ENCODE measurements around the gene COL18A1. TPM values are rescaled to one million over a fixed set of nuclear protein-coding genes. Genes with fewer than 3 reads are reported as not detected.

Gene COL18A1
- total RNA-seq, 1 donor from 2014 or later: 271 TPM

DNA sequence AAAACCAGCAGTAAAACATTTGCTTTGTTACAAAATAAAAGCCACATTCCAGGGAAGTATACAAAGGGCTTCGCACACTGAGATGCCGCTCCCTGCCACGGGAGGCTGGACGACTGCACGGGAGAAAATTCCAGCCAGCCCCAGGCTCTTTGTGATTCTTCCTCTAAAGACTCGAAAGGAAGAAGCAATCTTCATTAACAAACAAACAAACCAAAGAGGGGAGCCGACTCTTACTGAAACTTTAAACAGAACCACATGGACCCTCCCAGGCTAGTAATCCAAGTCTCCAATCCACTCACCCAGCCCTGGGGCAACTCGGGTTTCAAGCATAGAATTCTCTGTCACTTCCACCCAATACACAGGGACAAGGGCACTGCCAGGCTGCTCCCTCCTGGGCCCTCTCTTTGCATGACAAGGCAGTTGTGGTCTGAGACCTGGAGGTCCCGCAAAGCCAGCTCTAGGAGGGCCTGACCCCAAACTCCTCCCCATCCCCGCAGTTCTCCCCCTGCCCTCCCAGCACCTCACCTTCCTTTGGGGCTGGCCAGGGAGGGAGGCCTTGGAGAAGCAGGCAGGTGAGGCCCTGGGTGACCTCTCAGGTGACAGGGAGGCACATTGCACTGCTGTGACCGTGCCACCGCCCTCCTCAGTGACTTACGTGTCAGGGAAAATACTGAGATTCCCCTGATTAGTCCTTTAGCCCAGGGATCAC lies 26.6 kb upstream of the COL18A1 start:
- Mint-ChIP-seq H3K4me3 (ENCODE audit: low read depth) (no peak overlapping the region), H3K36me3 (ENCODE audit: insufficient read depth) (peaks cover 1% of the 10 kb centered on the region), H3K9me3 (ENCODE audit: low read depth) (no peaks in the 10 kb centered on the region), H3K4me1 (ENCODE audit: low read depth) (peaks cover 18% of the 10 kb centered on the region), H3K27me3 (peaks cover 7% of the 10 kb centered on the region), H3K27ac (peak overlapping the region; percentile 92)
- TF ChIP-seq, protein P1, sequence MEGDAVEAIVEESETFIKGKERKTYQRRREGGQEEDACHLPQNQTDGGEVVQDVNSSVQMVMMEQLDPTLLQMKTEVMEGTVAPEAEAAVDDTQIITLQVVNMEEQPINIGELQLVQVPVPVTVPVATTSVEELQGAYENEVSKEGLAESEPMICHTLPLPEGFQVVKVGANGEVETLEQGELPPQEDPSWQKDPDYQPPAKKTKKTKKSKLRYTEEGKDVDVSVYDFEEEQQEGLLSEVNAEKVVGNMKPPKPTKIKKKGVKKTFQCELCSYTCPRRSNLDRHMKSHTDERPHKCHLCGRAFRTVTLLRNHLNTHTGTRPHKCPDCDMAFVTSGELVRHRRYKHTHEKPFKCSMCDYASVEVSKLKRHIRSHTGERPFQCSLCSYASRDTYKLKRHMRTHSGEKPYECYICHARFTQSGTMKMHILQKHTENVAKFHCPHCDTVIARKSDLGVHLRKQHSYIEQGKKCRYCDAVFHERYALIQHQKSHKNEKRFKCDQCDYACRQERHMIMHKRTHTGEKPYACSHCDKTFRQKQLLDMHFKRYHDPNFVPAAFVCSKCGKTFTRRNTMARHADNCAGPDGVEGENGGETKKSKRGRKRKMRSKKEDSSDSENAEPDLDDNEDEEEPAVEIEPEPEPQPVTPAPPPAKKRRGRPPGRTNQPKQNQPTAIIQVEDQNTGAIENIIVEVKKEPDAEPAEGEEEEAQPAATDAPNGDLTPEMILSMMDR (IDR thresholded peaks at IDR 0.05; ENCODE audit: unreplicated experiment): no peak
- DNase-seq (ENCODE audit: low spot score, unreplicated experiment): no peak

DNA sequence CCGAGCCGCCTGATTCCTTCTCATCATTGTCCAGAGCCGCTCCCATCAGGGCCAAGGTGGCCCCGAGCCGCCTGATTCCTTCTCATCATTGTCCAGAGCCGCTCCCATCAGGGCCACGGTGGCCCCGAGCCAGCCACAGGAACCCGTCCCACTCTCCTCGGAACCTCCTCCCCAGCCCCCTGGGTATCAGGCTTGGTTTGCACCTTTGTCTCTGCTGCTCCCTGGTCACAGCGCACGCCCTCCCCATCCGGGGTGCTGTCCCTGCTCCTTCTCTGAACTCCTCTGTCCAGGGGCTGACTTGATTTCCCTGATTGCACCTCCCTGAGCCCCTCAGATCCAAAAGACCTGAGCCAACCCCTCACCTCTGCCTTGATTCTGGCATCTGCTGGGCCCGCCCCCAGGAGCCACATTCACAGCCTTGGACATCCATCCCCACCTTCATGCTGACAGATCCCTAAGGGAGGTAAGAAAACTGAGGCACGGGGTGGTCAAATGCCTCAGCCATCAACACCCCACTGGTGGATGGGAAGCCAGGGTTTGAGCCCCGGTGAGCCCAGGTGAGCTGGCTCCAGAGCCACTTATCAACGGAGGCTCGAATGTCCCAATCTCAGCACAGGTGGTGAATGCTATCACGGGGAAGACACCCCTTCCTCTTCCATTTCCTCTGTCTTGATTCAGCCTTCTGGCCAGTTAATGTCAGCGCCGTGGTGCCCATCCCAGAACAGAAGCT lies 25.6 kb upstream of the COL18A1 start:
- no peak for DNase-seq (ENCODE audit: low spot score, unreplicated experiment)
- Mint-ChIP-seq H3K4me3 (ENCODE audit: low read depth) (no peak overlapping the region), H3K4me1 (ENCODE audit: low read depth) (peaks cover 18% of the 10 kb centered on the region), H3K27me3 (peaks cover 7% of the 10 kb centered on the region), H3K27ac (peak overlapping the region; percentile 86), H3K9me3 (ENCODE audit: low read depth) (no peaks in the 10 kb centered on the region), H3K36me3 (ENCODE audit: insufficient read depth) (peaks cover 1% of the 10 kb centered on the region)
- TF ChIP-seq, protein P1 (IDR thresholded peaks at IDR 0.05; ENCODE audit: unreplicated experiment): no peak

DNA sequence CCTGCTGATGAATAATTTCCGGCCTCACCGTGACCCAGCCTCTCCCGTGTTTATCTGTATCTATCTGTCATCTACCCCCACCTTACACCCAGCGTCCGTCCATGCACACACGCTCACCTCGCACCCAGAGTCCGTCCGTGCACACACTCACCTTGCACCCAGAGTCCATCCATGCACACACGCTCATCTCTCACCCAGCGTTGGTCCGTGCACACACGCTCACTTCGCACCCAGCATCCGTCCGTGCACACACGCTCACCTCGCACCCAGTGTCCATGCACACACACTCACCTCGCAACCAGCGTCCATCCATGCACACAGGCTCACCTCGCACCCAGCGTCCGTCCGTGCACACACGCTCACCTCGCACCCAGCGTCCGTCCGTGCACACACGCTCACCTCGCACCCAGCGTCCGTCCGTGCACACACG lies 25.0 kb upstream of the COL18A1 start:
- peak overlapping the region; percentile 86 for H3K27ac Mint-ChIP-seq
- H3K4me3 Mint-ChIP-seq (ENCODE audit: low read depth): no peak overlapping the region
- peaks cover 7% of the 10 kb centered on the region for H3K27me3 Mint-ChIP-seq
- peaks cover 18% of the 10 kb centered on the region for H3K4me1 Mint-ChIP-seq (ENCODE audit: low read depth)
- H3K36me3 Mint-ChIP-seq (ENCODE audit: insufficient read depth): peaks cover 1% of the 10 kb centered on the region
- no peaks in the 10 kb centered on the region for H3K9me3 Mint-ChIP-seq (ENCODE audit: low read depth)
- TF ChIP-seq, protein P1 (IDR thresholded peaks at IDR 0.05; ENCODE audit: unreplicated experiment): no peak
- no peak for DNase-seq (ENCODE audit: low spot score, unreplicated experiment)

DNA sequence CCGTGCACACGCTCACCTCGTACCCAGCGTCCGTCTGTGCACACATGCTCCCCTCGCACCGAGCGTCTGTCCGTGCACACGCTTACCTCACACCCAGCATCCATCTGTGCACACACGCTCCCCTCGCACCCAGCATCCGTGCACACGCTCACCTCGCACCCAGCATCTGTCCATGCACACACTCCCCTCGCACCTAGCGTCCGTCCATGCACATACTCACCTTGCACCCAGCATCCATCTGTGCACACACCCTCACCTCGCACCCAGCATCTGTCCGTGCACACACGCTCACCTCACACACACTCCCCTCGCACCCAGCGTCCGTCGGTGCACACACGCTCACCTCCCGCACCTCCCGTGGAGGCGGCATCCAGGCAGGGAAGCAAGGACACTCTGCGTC lies 24.4 kb upstream of the COL18A1 start:
- H3K36me3 Mint-ChIP-seq (ENCODE audit: insufficient read depth): peaks cover 1% of the 10 kb centered on the region
- H3K9me3 Mint-ChIP-seq (ENCODE audit: low read depth): no peaks in the 10 kb centered on the region
- H3K4me1 Mint-ChIP-seq (ENCODE audit: low read depth): peaks cover 18% of the 10 kb centered on the region
- no peak overlapping the region for H3K4me3 Mint-ChIP-seq (ENCODE audit: low read depth)
- peak overlapping the region; percentile 90 for H3K27ac Mint-ChIP-seq
- H3K27me3 Mint-ChIP-seq: peaks cover 10% of the 10 kb centered on the region
- no peak for DNase-seq (ENCODE audit: low spot score, unreplicated experiment)
- TF ChIP-seq, protein P1 (IDR thresholded peaks at IDR 0.05; ENCODE audit: unreplicated experiment): no peak

DNA sequence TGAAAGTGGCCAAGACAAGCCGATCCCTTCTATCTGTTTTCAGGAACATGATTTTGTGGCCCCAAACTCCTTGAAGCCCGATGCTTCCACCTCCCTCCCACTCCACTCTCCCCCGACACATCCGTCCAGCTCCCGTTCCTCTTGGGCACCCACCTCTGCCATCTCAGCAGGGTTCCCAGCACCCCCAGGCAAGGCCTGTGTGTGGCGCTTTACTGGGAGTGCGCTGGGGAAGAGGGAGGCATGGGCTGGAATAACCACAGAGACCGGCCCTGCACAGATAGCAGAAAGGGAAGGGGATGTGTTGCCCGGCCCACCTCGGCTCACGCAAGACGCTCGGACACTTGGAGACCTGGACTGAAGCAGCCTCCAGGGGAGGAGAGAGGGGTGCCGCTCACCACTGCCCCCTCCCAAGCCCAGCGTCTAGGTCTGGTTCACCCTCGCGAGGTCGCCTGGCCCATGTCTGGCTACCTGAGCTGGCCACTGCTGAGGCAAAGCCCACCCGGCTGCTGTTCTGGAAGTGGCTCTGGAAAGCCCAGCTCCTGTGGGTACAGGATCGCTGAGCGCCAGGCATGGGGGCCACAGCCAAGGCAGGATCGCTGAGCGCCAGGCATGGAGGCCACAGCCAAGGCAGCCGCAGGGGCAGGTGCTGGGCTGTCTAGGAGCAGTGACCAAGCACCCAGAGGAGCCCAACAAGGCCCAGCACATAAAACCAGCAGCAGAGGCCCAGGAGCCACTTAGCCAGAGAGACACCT lies 23.8 kb upstream of the COL18A1 start:
- H3K9me3 Mint-ChIP-seq (ENCODE audit: low read depth): no peaks in the 10 kb centered on the region
- H3K4me3 Mint-ChIP-seq (ENCODE audit: low read depth): no peak overlapping the region
- H3K27ac Mint-ChIP-seq: no peak overlapping the region
- H3K4me1 Mint-ChIP-seq (ENCODE audit: low read depth): peaks cover 19% of the 10 kb centered on the region
- H3K36me3 Mint-ChIP-seq (ENCODE audit: insufficient read depth): peaks cover 1% of the 10 kb centered on the region
- no peak for DNase-seq (ENCODE audit: low spot score, unreplicated experiment)
- H3K27me3 Mint-ChIP-seq: peaks cover 10% of the 10 kb centered on the region
- TF ChIP-seq, protein P1 (IDR thresholded peaks at IDR 0.05; ENCODE audit: unreplicated experiment): no peak

Measured in progenitor cell of endocrine pancreas (in vitro differentiated cells).